ENCODE data around the gene RPUSD1.

DNA sequence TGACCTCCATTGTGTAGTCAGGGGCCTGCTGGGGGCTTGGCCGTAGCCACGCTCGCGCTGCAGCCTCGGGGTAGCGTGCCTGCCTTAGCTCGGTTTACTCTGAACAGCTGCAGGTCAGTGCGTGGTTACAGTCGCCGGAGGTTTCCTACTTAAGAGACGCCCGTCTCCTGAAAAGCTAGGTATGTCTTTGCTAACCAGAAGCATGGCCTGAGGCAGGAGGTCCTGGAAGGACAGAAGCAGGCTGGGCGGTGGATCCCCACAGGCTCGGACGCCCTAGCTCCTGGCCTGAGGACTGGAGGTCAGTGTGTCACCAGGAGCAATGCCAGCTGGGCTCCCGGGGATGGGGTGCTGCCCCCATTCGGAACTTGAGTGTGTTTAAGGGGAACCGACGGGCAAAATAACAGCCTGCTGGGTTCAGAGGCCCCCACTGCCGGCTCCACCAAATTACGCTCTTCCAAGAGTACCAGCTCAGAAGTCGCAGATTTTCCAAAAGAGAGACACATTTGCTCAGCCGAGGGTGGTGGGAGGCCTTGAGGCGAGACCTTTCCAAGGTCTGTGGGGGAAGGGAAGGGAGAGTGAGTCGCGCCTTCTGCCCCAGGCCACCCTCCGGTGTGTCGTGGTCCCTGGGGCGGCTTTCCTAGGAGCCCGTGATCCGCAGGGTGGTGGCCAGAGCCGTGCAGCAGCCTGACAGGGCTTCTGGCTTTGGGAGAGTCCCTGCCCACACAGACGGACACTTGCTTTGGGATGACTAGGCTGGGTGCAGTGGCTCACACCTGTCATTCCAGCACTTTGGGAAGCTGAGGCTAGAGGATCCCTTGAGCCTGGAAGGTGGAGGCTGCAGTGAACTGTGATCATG, 16.2 kb upstream of the RPUSD1 start:
- TF ChIP-seq POLR2A (IDR thresholded peaks at IDR 0.05) (no peak), CTCF (IDR thresholded peaks at IDR 0.05) (no peak)

Data from uterus (tissue), 2 donors.